Colonic mucosa (tissue), 4 donors: ENCODE results near the gene ENTREP1. TPM values are rescaled to one million over a fixed set of nuclear protein-coding genes. Genes with fewer than 3 reads are reported as not detected.
"Not testable (repeated sequence)": the region's sequence is repeated elsewhere in the genome, so short reads cannot be mapped to it uniquely, and the experiment has no call there.

Experiments used
- DNase-seq: peaks from one replicate; pipeline ENCODE4 v3.0.0-alpha.2; 2020
- H3K27ac ChIP-seq: fragments of 200-600 bp; one replicate; pipeline ENCODE4 v1.8.0; 2021
- H3K27me3 ChIP-seq: fragments of 200-600 bp; one replicate; pipeline ENCODE4 v1.8.0; 2021
- H3K36me3 ChIP-seq: fragments of 200-600 bp; one replicate; pipeline ENCODE4 v1.8.0; 2021
- H3K4me1 ChIP-seq: fragments of 200-600 bp; one replicate; pipeline ENCODE4 v1.8.0; 2021; ENCODE audit warnings: mild to moderate bottlenecking
- H3K4me3 ChIP-seq: fragments of 200-600 bp; one replicate; pipeline ENCODE4 v1.8.0; 2021
- H3K9ac ChIP-seq, 2 donors: one replicate each; pipeline ENCODE4 v1.7.0; 2013; ENCODE audit warnings: control low read depth in 2 of 2, low read depth in 2 of 2, low read length in 2 of 2
- H3K9me3 ChIP-seq: fragments of 200-600 bp; one replicate; pipeline ENCODE4 v1.8.0; 2021
- CTCF ChIP-seq: fragments of 200-600 bp; IDR thresholded peaks from one replicate; pipeline ENCODE4 v1.8.0; 2022; ENCODE audit warnings: antibody characterized with exemption, mild to moderate bottlenecking
- intact Hi-C: fragments of 100-400 bp; cut with DNase I; formaldehyde crosslinking; loops from one replicate; pipeline ENCODE4 v1.14.1; 2022
- total RNA-seq, 2 donors: library from RNA; stranded (reverse); fragmentation: NEBNext Ultra II Directional in 1 of 2; extraction: Animal tissue kit (Norgen Biotek cat#: 25700) in 1 of 2; gene quantifications; one replicate each; pipeline ENCODE4 v1.2.1, GENCODE V29; 2021
- donor health status: healthy.
- donor health status: DM: no; HTN: no; CAD: no.
- donor health status: DM: no; HTN: no; CAD: no.

Gene ENTREP1
- total RNA-seq, 2 donors from 2014 or later = 1.7 to 3.0 TPM

GRCh38 chr9:69299826-69300225, 25.2 kb upstream of the ENTREP1 start:
- no peak for DNase-seq
- intact Hi-C loops = no loop called here
- no peaks in the 10 kb centered on the region for H3K27me3 ChIP-seq
- H3K9ac ChIP-seq = no peak overlapping the region
- H3K36me3 ChIP-seq = no peaks in the 10 kb centered on the region
- no peaks in the 10 kb centered on the region for H3K9me3 ChIP-seq
- TF ChIP-seq CTCF = no peak
- H3K4me1 ChIP-seq = no peaks in the 10 kb centered on the region
- no peak overlapping the region for H3K27ac ChIP-seq
- H3K4me3 ChIP-seq = no peak overlapping the region

GRCh38 chr9:69303331-69303730, 21.7 kb upstream of the ENTREP1 start:
- H3K9ac ChIP-seq = no peak overlapping the region
- intact Hi-C loops = no loop called here
- no peaks in the 10 kb centered on the region for H3K4me1 ChIP-seq
- no peak for TF ChIP-seq CTCF
- H3K27me3 ChIP-seq = no peaks in the 10 kb centered on the region
- H3K27ac ChIP-seq = no peak overlapping the region
- no peaks in the 10 kb centered on the region for H3K9me3 ChIP-seq
- no peaks in the 10 kb centered on the region for H3K36me3 ChIP-seq
- DNase-seq = no peak
- H3K4me3 ChIP-seq = no peak overlapping the region

- DNase-seq, H3K9me3 ChIP-seq, H3K27ac ChIP-seq, H3K9ac ChIP-seq, intact Hi-C loops, H3K36me3 ChIP-seq, H3K4me1 ChIP-seq, H3K4me3 ChIP-seq, H3K27me3 ChIP-seq: not testable (repeated sequence)
These were observed 18.0 kb upstream of the ENTREP1 start for GRCh38 chr9:69306895-69307445.

- no peaks in the 10 kb centered on the region for H3K9me3 ChIP-seq
- H3K4me3 ChIP-seq = no peak overlapping the region
- TF ChIP-seq CTCF = no peak
- intact Hi-C loops = no loop called here
- H3K27ac ChIP-seq = no peak overlapping the region
- H3K4me1 ChIP-seq = no peaks in the 10 kb centered on the region
- no peak for DNase-seq
- H3K9ac ChIP-seq = no peak overlapping the region
- H3K27me3 ChIP-seq = no peaks in the 10 kb centered on the region
- H3K36me3 ChIP-seq = no peaks in the 10 kb centered on the region
These were observed 17.4 kb upstream of the ENTREP1 start for GRCh38 chr9:69307446-69308205.

GRCh38 chr9:69308206-69308931, 16.6 kb upstream of the ENTREP1 start:
- no peak overlapping the region for H3K9ac ChIP-seq
- intact Hi-C loops = no loop called here
- DNase-seq = no peak
- H3K4me3 ChIP-seq = no peak overlapping the region
- no peak for TF ChIP-seq CTCF
- H3K36me3 ChIP-seq = no peaks in the 10 kb centered on the region
- no peaks in the 10 kb centered on the region for H3K9me3 ChIP-seq
- no peak overlapping the region for H3K27ac ChIP-seq
- H3K27me3 ChIP-seq = no peaks in the 10 kb centered on the region
- no peaks in the 10 kb centered on the region for H3K4me1 ChIP-seq

- no peak overlapping the region for H3K4me3 ChIP-seq
- TF ChIP-seq CTCF = no peak
- intact Hi-C loops = no loop called here
These were observed 11.8 kb upstream of the ENTREP1 start for GRCh38 chr9:69313175-69313574.

More at GRCh38 chr9:69313175-69313574, 11.8 kb upstream of the ENTREP1 start:
- Histone ChIP-seq H3K4me1 (no peaks in the 10 kb centered on the region), H3K9me3 (no peaks in the 10 kb centered on the region), H3K36me3 (no peaks in the 10 kb centered on the region), H3K9ac (no peak overlapping the region), H3K27ac (no peak overlapping the region), H3K27me3 (no peaks in the 10 kb centered on the region)
- DNase-seq = no peak
